ENCODE data around the gene ABCB1.
"Not testable (repeated sequence)": the region's sequence is repeated elsewhere in the genome, so short reads cannot be mapped to it uniquely, and the experiment has no call there.

The ABCB1 gene

GRCh38 chr7:87575521-87575920, 25.2 kb downstream of the ABCB1 start:
- no peak overlapping the region for H3K9ac ChIP-seq (ENCODE audit: low read depth, low read length)
- H3K9me3 ChIP-seq (ENCODE audit: insufficient read depth, low read depth, low read length) = no peaks in the 10 kb centered on the region
- H3K4me3 ChIP-seq (ENCODE audit: low read length) = no peak overlapping the region
- H3K4me1 ChIP-seq (ENCODE audit: insufficient read depth, low read length) = peaks cover 2% of the 10 kb centered on the region; the same call in 1 of the 2 replicates
- no peak overlapping the region for H3K27ac ChIP-seq (ENCODE audit: low read depth, low read length)
- WGBS = 92% methylated on average over 2 of the region's 2 CpGs
- H3K36me3 ChIP-seq (ENCODE audit: insufficient read depth, low read length) = no peaks in the 10 kb centered on the region
- no peaks in the 10 kb centered on the region for H3K27me3 ChIP-seq (ENCODE audit: insufficient read depth, low read length)

- H3K9me3 ChIP-seq (ENCODE audit: insufficient read depth, low read depth, low read length) = no peaks in the 10 kb centered on the region
- no peaks in the 10 kb centered on the region for H3K27me3 ChIP-seq (ENCODE audit: insufficient read depth, low read length)
- H3K36me3 ChIP-seq (ENCODE audit: insufficient read depth, low read length) = no peaks in the 10 kb centered on the region
- 88% methylated on average over 2 of the region's 2 CpGs for WGBS
- H3K27ac ChIP-seq (ENCODE audit: low read depth, low read length) = no peak overlapping the region
- H3K4me1 ChIP-seq (ENCODE audit: insufficient read depth, low read length) = no peaks in the 10 kb centered on the region
- H3K9ac ChIP-seq (ENCODE audit: low read depth, low read length) = no peak overlapping the region
- no peak overlapping the region for H3K4me3 ChIP-seq (ENCODE audit: low read length)
Observed at GRCh38 chr7:87574630-87575029, 26.1 kb downstream of the ABCB1 start.

GRCh38 chr7:87572513-87572912, 28.2 kb downstream of the ABCB1 start:
- H3K4me3 ChIP-seq (ENCODE audit: low read length); H3K9ac ChIP-seq (ENCODE audit: low read depth, low read length); H3K36me3 ChIP-seq (ENCODE audit: insufficient read depth, low read length); H3K4me1 ChIP-seq (ENCODE audit: insufficient read depth, low read length); H3K27me3 ChIP-seq (ENCODE audit: insufficient read depth, low read length); H3K27ac ChIP-seq (ENCODE audit: low read depth, low read length); H3K9me3 ChIP-seq (ENCODE audit: insufficient read depth, low read depth, low read length): not testable (repeated sequence)
- WGBS = no CpG with 5 or more reads among the region's 1 CpG

- Histone ChIP-seq H3K36me3 (ENCODE audit: insufficient read depth, low read length) (no peaks in the 10 kb centered on the region), H3K4me3 (ENCODE audit: low read length) (no peak overlapping the region), H3K27me3 (ENCODE audit: insufficient read depth, low read length) (no peaks in the 10 kb centered on the region), H3K27ac (ENCODE audit: low read depth, low read length) (no peak overlapping the region), H3K4me1 (ENCODE audit: insufficient read depth, low read length) (no peaks in the 10 kb centered on the region), H3K9ac (ENCODE audit: low read depth, low read length) (no peak overlapping the region), H3K9me3 (ENCODE audit: insufficient read depth, low read depth, low read length) (no peaks in the 10 kb centered on the region)
- WGBS = no CpG with 5 or more reads among the region's 1 CpG
Observed at GRCh38 chr7:87570178-87570577, 30.5 kb downstream of the ABCB1 start.

GRCh38 chr7:87567052-87567451, 33.6 kb downstream of the ABCB1 start:
- Histone ChIP-seq H3K4me3 (ENCODE audit: low read length) (no peak overlapping the region), H3K9me3 (ENCODE audit: insufficient read depth, low read depth, low read length) (no peaks in the 10 kb centered on the region), H3K27me3 (ENCODE audit: insufficient read depth, low read length) (no peaks in the 10 kb centered on the region), H3K27ac (ENCODE audit: low read depth, low read length) (no peak overlapping the region), H3K9ac (ENCODE audit: low read depth, low read length) (no peak overlapping the region), H3K36me3 (ENCODE audit: insufficient read depth, low read length) (no peaks in the 10 kb centered on the region), H3K4me1 (ENCODE audit: insufficient read depth, low read length) (no peaks in the 10 kb centered on the region; the same call in 1 of the 2 replicates)
- WGBS = 89% methylated on average over 1 of the region's 1 CpG

GRCh38 chr7:87566311-87566900, 34.3 kb downstream of the ABCB1 start:
- Histone ChIP-seq H3K27ac (ENCODE audit: low read depth, low read length) (no peak overlapping the region), H3K9ac (ENCODE audit: low read depth, low read length) (no peak overlapping the region), H3K9me3 (ENCODE audit: insufficient read depth, low read depth, low read length) (no peaks in the 10 kb centered on the region), H3K36me3 (ENCODE audit: insufficient read depth, low read length) (no peaks in the 10 kb centered on the region), H3K4me1 (ENCODE audit: insufficient read depth, low read length) (peaks cover 1% of the 10 kb centered on the region), H3K4me3 (ENCODE audit: low read length) (no peak overlapping the region), H3K27me3 (ENCODE audit: insufficient read depth, low read length) (no peaks in the 10 kb centered on the region)
- WGBS = 94% methylated on average over 6 of the region's 6 CpGs

- WGBS = 77% methylated on average over 3 of the region's 3 CpGs
- Histone ChIP-seq H3K27ac (ENCODE audit: low read depth, low read length) (no peak overlapping the region), H3K4me1 (ENCODE audit: insufficient read depth, low read length) (peaks cover 5% of the 10 kb centered on the region), H3K4me3 (ENCODE audit: low read length) (no peak overlapping the region), H3K36me3 (ENCODE audit: insufficient read depth, low read length) (no peaks in the 10 kb centered on the region), H3K9me3 (ENCODE audit: insufficient read depth, low read depth, low read length) (no peaks in the 10 kb centered on the region), H3K9ac (ENCODE audit: low read depth, low read length) (no peak overlapping the region), H3K27me3 (ENCODE audit: insufficient read depth, low read length) (no peaks in the 10 kb centered on the region)
Observed at GRCh38 chr7:87565877-87566276, 34.8 kb downstream of the ABCB1 start.

- WGBS = 46% methylated on average over 3 of the region's 3 CpGs
- no peaks in the 10 kb centered on the region for H3K27me3 ChIP-seq (ENCODE audit: insufficient read depth, low read length)
- H3K4me1 ChIP-seq (ENCODE audit: insufficient read depth, low read length) = peaks cover 20% of the 10 kb centered on the region
- no peak overlapping the region for H3K4me3 ChIP-seq (ENCODE audit: low read length)
- H3K9me3 ChIP-seq (ENCODE audit: insufficient read depth, low read depth, low read length) = no peaks in the 10 kb centered on the region
- no peaks in the 10 kb centered on the region for H3K36me3 ChIP-seq (ENCODE audit: insufficient read depth, low read length)
- no peak overlapping the region for H3K9ac ChIP-seq (ENCODE audit: low read depth, low read length)
- no peak overlapping the region for H3K27ac ChIP-seq (ENCODE audit: low read depth, low read length)
Observed at GRCh38 chr7:87564296-87564963, 36.3 kb downstream of the ABCB1 start.

GRCh38 chr7:87561702-87562101, 39.0 kb downstream of the ABCB1 start:
- H3K36me3 ChIP-seq (ENCODE audit: insufficient read depth, low read length) = no peaks in the 10 kb centered on the region
- peaks cover 26% of the 10 kb centered on the region for H3K4me1 ChIP-seq (ENCODE audit: insufficient read depth, low read length)
- H3K27ac ChIP-seq (ENCODE audit: low read depth, low read length) = peak overlapping the region; percentile 58; the same call in 1 of the 2 replicates
- no peak overlapping the region for H3K4me3 ChIP-seq (ENCODE audit: low read length)
- 96% methylated on average over 4 of the region's 4 CpGs for WGBS
- H3K27me3 ChIP-seq (ENCODE audit: insufficient read depth, low read length) = no peaks in the 10 kb centered on the region
- H3K9me3 ChIP-seq (ENCODE audit: insufficient read depth, low read depth, low read length) = no peaks in the 10 kb centered on the region
- no peak overlapping the region for H3K9ac ChIP-seq (ENCODE audit: low read depth, low read length)

GRCh38 chr7:87561102-87561501, 39.6 kb downstream of the ABCB1 start:
- WGBS = no CpG with 5 or more reads among the region's 2 CpGs
- no peaks in the 10 kb centered on the region for H3K27me3 ChIP-seq (ENCODE audit: insufficient read depth, low read length)

GRCh38 chr7:87552351-87552900, 48.3 kb downstream of the ABCB1 start:
- H3K4me3 ChIP-seq (ENCODE audit: low read length) = no peak overlapping the region
- H3K27me3 ChIP-seq (ENCODE audit: insufficient read depth, low read length) = no peaks in the 10 kb centered on the region
- no peaks in the 10 kb centered on the region for H3K4me1 ChIP-seq (ENCODE audit: insufficient read depth, low read length)
- H3K9me3 ChIP-seq (ENCODE audit: insufficient read depth, low read depth, low read length) = no peaks in the 10 kb centered on the region
- no peaks in the 10 kb centered on the region for H3K36me3 ChIP-seq (ENCODE audit: insufficient read depth, low read length)
- WGBS = 99% methylated on average over 3 of the region's 3 CpGs
- no peak overlapping the region for H3K27ac ChIP-seq (ENCODE audit: low read depth, low read length)
- H3K9ac ChIP-seq (ENCODE audit: low read depth, low read length) = no peak overlapping the region

More at GRCh38 chr7:87561102-87561501, 39.6 kb downstream of the ABCB1 start:
- peaks cover 26% of the 10 kb centered on the region for H3K4me1 ChIP-seq (ENCODE audit: insufficient read depth, low read length)
- H3K9ac ChIP-seq (ENCODE audit: low read depth, low read length) = no peak overlapping the region
- H3K9me3 ChIP-seq (ENCODE audit: insufficient read depth, low read depth, low read length) = no peaks in the 10 kb centered on the region
- H3K27ac ChIP-seq (ENCODE audit: low read depth, low read length) = peak overlapping the region; percentile 58; the same call in 1 of the 2 replicates
- no peak overlapping the region for H3K4me3 ChIP-seq (ENCODE audit: low read length)
- H3K36me3 ChIP-seq (ENCODE audit: insufficient read depth, low read length) = no peaks in the 10 kb centered on the region
